ENCODE measurements around the gene TUBB2B. TPM values are rescaled to one million over a fixed set of nuclear protein-coding genes. Genes with fewer than 3 reads are reported as not detected.

TUBB2B gene
- total and polyA plus RNA-seq, 9 of the 15 experiments (the other 6 are each of a cell fraction or from before 2014, with no cell fraction given), result 0.11 to 9.7 (median 4.6) TPM

GRCh38 chr6:3277251-3277650 is 49.8 kb upstream of the TUBB2B start:
- no peaks in the 10 kb centered on the region for H3K27me3 ChIP-seq (ENCODE audit: control insufficient read depth in 2 of 2, insufficient read depth in 2 of 2, low read length in 2 of 2)
- no peak overlapping the region for H3K9ac ChIP-seq (ENCODE audit: insufficient read depth in 1 of 2, low read depth in 2 of 2, low read length in 2 of 2)
- H3K36me3 ChIP-seq (ENCODE audit: control insufficient read depth, insufficient read depth, low read length), result peaks cover 11% of the 10 kb centered on the region
- DNase-seq (ENCODE audit: extremely low read depth in 1 of 4, low spot score in 3 of 4), result no peak
- BruUV-seq (replicated peaks), result no TSS peak
- ChIA-PET CTCF (ENCODE audit: low intra/inter-chr PET ratio) (interaction anchor here (3.1 kb wide), 1 partner anchor 455 kb away, joined by 53 read pairs; no protein-coding TSS in a partner anchor), POLR2A (interaction anchor here (1.1 kb wide), 1 partner anchor 12 kb away, joined by 3 read pairs; no protein-coding TSS in a partner anchor)
- no peak overlapping the region for H3K4me3 ChIP-seq
- in situ Hi-C loops (cut with MboI), result loop anchor here (10.0 kb wide), 1 partner anchor 738 kb away; no protein-coding TSS in a partner anchor
- H2AFZ ChIP-seq (ENCODE audit: low read depth, low read length), result no peak overlapping the region
- no peaks in the 10 kb centered on the region for H3K9me1 ChIP-seq (ENCODE audit: control insufficient read depth, insufficient read depth, low read length)
- no peak for TF ChIP-seq FIP1L1 (IDR thresholded peaks at IDR 0.05; ENCODE audit: low read depth, low read length, poor library complexity, severe bottlenecking)
- no peak for TF ChIP-seq SIN3B (IDR thresholded peaks at IDR 0.05; ENCODE audit: low read depth)
- TF ChIP-seq POLR2G (IDR thresholded peaks at IDR 0.05; ENCODE audit: low read depth, low read length), result peak; percentile 56
- no peak for TF ChIP-seq TGIF2 (CRISPR knock-in tag; IDR thresholded peaks at IDR 0.05)
- TF ChIP-seq FOXK2 (conservative IDR thresholded peaks at IDR 0.05 in 1 of 2, IDR thresholded peaks at IDR 0.05 in 1 of 2; ENCODE audit: low read depth in 2 of 2), result no peak
- no peak for FAIRE-seq
- ATAC-seq, result no peak
- intact Hi-C loops (cut with micrococcal nuclease), result no loop called here
- no peak overlapping the region for H3K27ac ChIP-seq (ENCODE audit: extremely low read depth, low read depth, low read length)
- H3K79me2 ChIP-seq (ENCODE audit: control insufficient read depth, insufficient read depth, low read length), result no peaks in the 10 kb centered on the region
- no peaks in the 10 kb centered on the region; the same call in 1 of the 2 replicates for H4K20me1 ChIP-seq (replicated peaks; ENCODE audit: control insufficient read depth, insufficient read depth, low read length)
- H3K4me2 ChIP-seq (ENCODE audit: insufficient read depth, low read length), result no peak overlapping the region
- H3K9me3 ChIP-seq (replicated peaks; ENCODE audit: control insufficient read depth, insufficient read depth, low read depth, low read length), result no peaks in the 10 kb centered on the region
- 77% methylated on average over 12 of the region's 12 CpGs for WGBS (ENCODE audit: insufficient coverage, low coverage, missing lambda C conversion rate)
- peaks cover 0 to 15% of the 10 kb centered on the region in 2 experiments; a peak in 3 of 5 replicates for H3K4me1 ChIP-seq (replicated peaks in 1 of 2; ENCODE audit: control insufficient read depth in 2 of 2, insufficient read depth in 2 of 2, low read length in 2 of 2)
